Measurements from ENCODE around the gene SYNE3. TPM values are rescaled to one million over a fixed set of nuclear protein-coding genes. Genes with fewer than 3 reads are reported as not detected.

SYNE3 gene
- total and polyA plus RNA-seq, 10 of the 15 experiments (the other 5 are each of a cell fraction or from before 2014, with no cell fraction given), result 1.4 to 44.1 (median 13.4) TPM

GRCh38 chr14:95534299-95535225, 18.1 kb upstream of the SYNE3 start, which contains the start of gene GLRX5 (continued):
- TF ChIP-seq RCOR1 (conservative IDR thresholded peaks at IDR 0.05; ENCODE audit: low read depth, low read length) (no peak), ZNF622 (IDR thresholded peaks at IDR 0.05) (no peak), REST (IDR thresholded peaks at IDR 0.05; ENCODE audit: low read depth, low read length) (no peak), BCLAF1 (IDR thresholded peaks at IDR 0.05) (no peak), SMARCA5 (IDR thresholded peaks at IDR 0.05) (no peak), TCF7 (IDR thresholded peaks at IDR 0.05; ENCODE audit: borderline replicate concordance) (no peak), NBN (IDR thresholded peaks at IDR 0.05) (peak; percentile 66; the same call in 1 of the 2 replicates), NFIC (IDR thresholded peaks at IDR 0.05; ENCODE audit: low read depth, low read length) (no peak), NRF1 (conservative IDR thresholded peaks at IDR 0.05; ENCODE audit: low read depth, low read length) (no peak; the same call in 1 of the 2 replicates), HDAC6 (IDR thresholded peaks at IDR 0.05; ENCODE audit: unreplicated experiment) (no peak), SUPT20H (IDR thresholded peaks at IDR 0.05; ENCODE audit: borderline replicate concordance, control insufficient read depth, low read depth, low read length) (no peak), MTA3 (IDR thresholded peaks at IDR 0.05; ENCODE audit: borderline replicate concordance, low read length) (no peak), PBX3 (IDR thresholded peaks at IDR 0.05; ENCODE audit: insufficient replicate concordance, low read depth, low read length) (peak; percentile 99), ZNF592 (IDR thresholded peaks at IDR 0.05) (no peak), SREBF1 (IDR thresholded peaks at IDR 0.05; ENCODE audit: low read length) (peak; percentile 72), BCL11A (IDR thresholded peaks at IDR 0.05; ENCODE audit: low read depth, low read length) (no peak), CHD4 (IDR thresholded peaks at IDR 0.05) (no peak), SMC3 (IDR thresholded peaks at IDR 0.05; ENCODE audit: borderline replicate concordance, low read length) (no peak), ZSCAN29 (IDR thresholded peaks at IDR 0.05) (no peak)

Data from GM12878 (cell line).